ENCODE measurements around the gene FUT2.
"Not testable (repeated sequence)": the region's sequence is repeated elsewhere in the genome, so short reads cannot be mapped to it uniquely, and the experiment has no call there.

The FUT2 gene

GRCh38 chr19:48678201-48678600, 17.6 kb upstream of the FUT2 start (continued):
- TF ChIP-seq CREB5 (CRISPR knock-in tag; IDR thresholded peaks at IDR 0.05; ENCODE audit: low read depth) (no peak), TOX (CRISPR knock-in tag; IDR thresholded peaks at IDR 0.05; ENCODE audit: borderline replicate concordance) (no peak), ZFP3 (CRISPR knock-in tag; IDR thresholded peaks at IDR 0.05) (no peak)

DNA sequence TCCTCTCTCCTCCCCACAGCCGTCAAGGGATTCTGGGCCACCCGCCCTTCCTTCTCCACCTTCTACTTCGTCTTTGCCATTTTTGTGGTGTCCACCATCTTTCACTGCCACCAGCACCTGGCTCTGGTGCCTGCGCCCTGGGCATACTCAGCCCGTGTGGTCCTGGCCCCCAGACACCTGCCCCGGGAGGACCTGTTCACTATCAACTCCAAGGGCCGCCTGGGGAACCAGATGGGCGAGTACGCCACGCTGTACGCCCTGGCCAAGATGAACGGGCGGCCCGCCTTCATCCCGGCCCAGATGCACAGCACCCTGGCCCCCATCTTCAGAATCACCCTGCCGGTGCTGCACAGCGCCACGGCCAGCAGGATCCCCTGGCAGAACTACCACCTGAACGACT, 15.8 kb upstream of the FUT2 start:
- ATAC-seq = not testable (repeated sequence)

- TF ChIP-seq SNAI2 (CRISPR knock-in tag; IDR thresholded peaks at IDR 0.05) (no peak), RARB (CRISPR knock-in tag; IDR thresholded peaks at IDR 0.05) (no peak), ZNF565 (CRISPR knock-in tag; conservative IDR thresholded peaks at IDR 0.05; ENCODE audit: low read depth) (no peak), POU6F1 (CRISPR knock-in tag; IDR thresholded peaks at IDR 0.05; ENCODE audit: borderline replicate concordance, low read depth) (no peak), BACH2 (CRISPR knock-in tag; IDR thresholded peaks at IDR 0.05; ENCODE audit: borderline replicate concordance) (no peak), ZC3H10 (CRISPR knock-in tag; IDR thresholded peaks at IDR 0.05) (no peak), CREB5 (CRISPR knock-in tag; IDR thresholded peaks at IDR 0.05; ENCODE audit: low read depth) (no peak), CSDC2 (CRISPR knock-in tag; IDR thresholded peaks at IDR 0.05) (no peak), ESRRG (CRISPR knock-in tag; IDR thresholded peaks at IDR 0.05) (no peak), ZNF8 (CRISPR knock-in tag; IDR thresholded peaks at IDR 0.05) (no peak), GLIS3 (CRISPR knock-in tag; IDR thresholded peaks at IDR 0.05) (no peak), OSR1 (CRISPR knock-in tag; IDR thresholded peaks at IDR 0.05) (no peak)
- TF ChIP-seq, protein P1, sequence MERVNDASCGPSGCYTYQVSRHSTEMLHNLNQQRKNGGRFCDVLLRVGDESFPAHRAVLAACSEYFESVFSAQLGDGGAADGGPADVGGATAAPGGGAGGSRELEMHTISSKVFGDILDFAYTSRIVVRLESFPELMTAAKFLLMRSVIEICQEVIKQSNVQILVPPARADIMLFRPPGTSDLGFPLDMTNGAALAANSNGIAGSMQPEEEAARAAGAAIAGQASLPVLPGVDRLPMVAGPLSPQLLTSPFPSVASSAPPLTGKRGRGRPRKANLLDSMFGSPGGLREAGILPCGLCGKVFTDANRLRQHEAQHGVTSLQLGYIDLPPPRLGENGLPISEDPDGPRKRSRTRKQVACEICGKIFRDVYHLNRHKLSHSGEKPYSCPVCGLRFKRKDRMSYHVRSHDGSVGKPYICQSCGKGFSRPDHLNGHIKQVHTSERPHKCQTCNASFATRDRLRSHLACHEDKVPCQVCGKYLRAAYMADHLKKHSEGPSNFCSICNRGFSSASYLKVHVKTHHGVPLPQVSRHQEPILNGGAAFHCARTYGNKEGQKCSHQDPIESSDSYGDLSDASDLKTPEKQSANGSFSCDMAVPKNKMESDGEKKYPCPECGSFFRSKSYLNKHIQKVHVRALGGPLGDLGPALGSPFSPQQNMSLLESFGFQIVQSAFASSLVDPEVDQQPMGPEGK (CRISPR knock-in tag; IDR thresholded peaks at IDR 0.05; ENCODE audit: borderline replicate concordance) = no peak
- TF ChIP-seq, protein P2, sequence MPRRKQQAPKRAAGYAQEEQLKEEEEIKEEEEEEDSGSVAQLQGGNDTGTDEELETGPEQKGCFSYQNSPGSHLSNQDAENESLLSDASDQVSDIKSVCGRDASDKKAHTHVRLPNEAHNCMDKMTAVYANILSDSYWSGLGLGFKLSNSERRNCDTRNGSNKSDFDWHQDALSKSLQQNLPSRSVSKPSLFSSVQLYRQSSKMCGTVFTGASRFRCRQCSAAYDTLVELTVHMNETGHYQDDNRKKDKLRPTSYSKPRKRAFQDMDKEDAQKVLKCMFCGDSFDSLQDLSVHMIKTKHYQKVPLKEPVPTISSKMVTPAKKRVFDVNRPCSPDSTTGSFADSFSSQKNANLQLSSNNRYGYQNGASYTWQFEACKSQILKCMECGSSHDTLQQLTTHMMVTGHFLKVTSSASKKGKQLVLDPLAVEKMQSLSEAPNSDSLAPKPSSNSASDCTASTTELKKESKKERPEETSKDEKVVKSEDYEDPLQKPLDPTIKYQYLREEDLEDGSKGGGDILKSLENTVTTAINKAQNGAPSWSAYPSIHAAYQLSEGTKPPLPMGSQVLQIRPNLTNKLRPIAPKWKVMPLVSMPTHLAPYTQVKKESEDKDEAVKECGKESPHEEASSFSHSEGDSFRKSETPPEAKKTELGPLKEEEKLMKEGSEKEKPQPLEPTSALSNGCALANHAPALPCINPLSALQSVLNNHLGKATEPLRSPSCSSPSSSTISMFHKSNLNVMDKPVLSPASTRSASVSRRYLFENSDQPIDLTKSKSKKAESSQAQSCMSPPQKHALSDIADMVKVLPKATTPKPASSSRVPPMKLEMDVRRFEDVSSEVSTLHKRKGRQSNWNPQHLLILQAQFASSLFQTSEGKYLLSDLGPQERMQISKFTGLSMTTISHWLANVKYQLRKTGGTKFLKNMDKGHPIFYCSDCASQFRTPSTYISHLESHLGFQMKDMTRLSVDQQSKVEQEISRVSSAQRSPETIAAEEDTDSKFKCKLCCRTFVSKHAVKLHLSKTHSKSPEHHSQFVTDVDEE (CRISPR knock-in tag; IDR thresholded peaks at IDR 0.05) = no peak
- no peak for ATAC-seq
Observed at GRCh38 chr19:48680436-48681126, 15.2 kb upstream of the FUT2 start.

DNA sequence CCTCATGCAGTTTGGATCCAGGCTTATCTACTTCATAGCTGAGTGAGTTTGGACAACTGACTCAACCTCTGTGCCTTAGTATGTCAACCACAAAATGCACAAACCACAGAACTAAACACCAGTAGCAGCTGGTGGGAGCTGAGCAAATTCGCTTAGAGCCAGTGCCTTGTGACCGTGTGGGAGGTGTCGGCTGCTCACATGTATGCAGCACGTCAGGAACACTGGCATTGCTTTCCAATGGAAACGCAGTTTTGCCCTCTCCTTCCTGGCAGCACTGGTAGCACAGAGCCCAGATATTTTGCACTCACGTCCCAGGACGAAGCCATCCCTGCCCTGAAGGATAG, 14.7 kb upstream of the FUT2 start:
- TF ChIP-seq TCF4 (CRISPR knock-in tag; IDR thresholded peaks at IDR 0.05; ENCODE audit: borderline replicate concordance) (no peak), POU6F1 (CRISPR knock-in tag; IDR thresholded peaks at IDR 0.05; ENCODE audit: borderline replicate concordance, low read depth) (no peak), ZNF8 (CRISPR knock-in tag; IDR thresholded peaks at IDR 0.05) (no peak), ZFP3 (CRISPR knock-in tag; IDR thresholded peaks at IDR 0.05) (no peak), ZNF565 (CRISPR knock-in tag; conservative IDR thresholded peaks at IDR 0.05; ENCODE audit: low read depth) (no peak), GLIS3 (CRISPR knock-in tag; IDR thresholded peaks at IDR 0.05) (no peak)
- ATAC-seq = no peak

Data from SK-N-SH treated with all-trans-retinoic acid at 6 μM for 48 hours (cell line).